CD14-positive monocyte (primary cell): ENCODE results near the gene TRPC4AP. TPM values are rescaled to one million over a fixed set of nuclear protein-coding genes. Genes with fewer than 3 reads are reported as not detected.

Experiments used
- DNase-seq, 3 donors: peaks; one replicate each; pipeline ENCODE4 v3.0.0-alpha.2; 2011 to 2022
- H2AFZ ChIP-seq: 2 replicates; pipeline ENCODE4 v1.6.0; 2012; ENCODE audit warnings: mild to moderate bottlenecking, low read depth, low read length, inconsistent platforms; ENCODE audit not compliant: insufficient read depth, poor library complexity, severe bottlenecking
- H3K27ac ChIP-seq, 2 donors: 1 replicate in 1 of 2; 2 replicates in 1 of 2; pipeline ENCODE4 v1.5.1; 2012 to 2013; ENCODE audit warnings: low read length in 2 of 2, control low read depth in 1 of 2, inconsistent platforms in 1 of 2, low read depth in 1 of 2, mild to moderate bottlenecking in 1 of 2
- H3K27me3 ChIP-seq, 2 donors: one replicate each; pipeline versions ENCODE4 v1.6.0 to v1.6.1; 2011 to 2013; ENCODE audit warnings: low read length in 2 of 2; ENCODE audit not compliant: control insufficient read depth in 2 of 2, insufficient read depth in 2 of 2
- H3K36me3 ChIP-seq, 2 donors: replicated peaks in 1 of 2; 1 replicate in 1 of 2; 2 replicates in 1 of 2; pipeline versions ENCODE4 v1.5.1 to v1.6.1; 2012 to 2013; ENCODE audit warnings: low read length in 2 of 2, control low read depth in 1 of 2, inconsistent platforms in 1 of 2, mild to moderate bottlenecking in 1 of 2; ENCODE audit not compliant: insufficient read depth in 2 of 2, control insufficient read depth in 1 of 2
- H3K4me1 ChIP-seq, 2 donors: 1 replicate in 1 of 2; 2 replicates in 1 of 2; pipeline versions ENCODE4 v1.5.1 to v1.6.1; 2012 to 2013; ENCODE audit warnings: low read length in 2 of 2, control low read depth in 1 of 2, inconsistent platforms in 1 of 2, mild to moderate bottlenecking in 1 of 2, moderate library complexity in 1 of 2; ENCODE audit not compliant: insufficient read depth in 2 of 2, control insufficient read depth in 1 of 2
- H3K4me2 ChIP-seq: replicated peaks from 2 replicates; pipeline ENCODE3; 2012; ENCODE audit warnings: low read length, moderate library complexity, mild to moderate bottlenecking; ENCODE audit not compliant: poor library complexity, severe bottlenecking; ENCODE audit errors: extremely low read depth
- H3K4me3 ChIP-seq, 3 experiments: fragments of 200-600 bp in 1 of 3; sonication (generic) in 1 of 3; replicated peaks in 1 of 3; 1 replicate in 2 of 3; 2 replicates in 1 of 3; pipeline ENCODE4 v1.5.1; 2011 to 2013; ENCODE audit warnings: low read length in 3 of 3, mild to moderate bottlenecking in 3 of 3, control low read depth in 2 of 3, low read depth in 2 of 3, inconsistent platforms in 1 of 3, moderate library complexity in 1 of 3
- H3K79me2 ChIP-seq: 2 replicates; pipeline ENCODE4 v1.6.0; 2012; ENCODE audit warnings: mild to moderate bottlenecking, control low read depth, inconsistent platforms, low read length, moderate library complexity; ENCODE audit not compliant: insufficient read depth
- H3K9ac ChIP-seq: 2 replicates; pipeline ENCODE4 v1.6.0; 2017; ENCODE audit warnings: low read length, mild to moderate bottlenecking; ENCODE audit not compliant: insufficient read depth, poor library complexity, severe bottlenecking
- H3K9me3 ChIP-seq, 2 donors: replicated peaks in 1 of 2; 1 replicate in 1 of 2; 2 replicates in 1 of 2; pipeline versions ENCODE4 v1.5.1 to v1.6.1; 2012 to 2013; ENCODE audit warnings: low read length in 2 of 2, control low read depth in 1 of 2; ENCODE audit not compliant: control insufficient read depth in 1 of 2, insufficient read depth in 1 of 2
- H4K20me1 ChIP-seq: 2 replicates; pipeline ENCODE4 v1.6.0; 2012; ENCODE audit warnings: mild to moderate bottlenecking, low read length, control low read depth, moderate library complexity; ENCODE audit not compliant: insufficient read depth
- H3K27ac Mint-ChIP-seq, 7 donors: one replicate each; pipeline ENCODE4 v1.8.0; 2020; ENCODE audit warnings: mild to moderate bottlenecking in 7 of 7, mixed read lengths in 7 of 7, moderate library complexity in 6 of 7, inconsistent platforms in 2 of 7
- H3K27me3 Mint-ChIP-seq, 3 donors: one replicate each; pipeline ENCODE4 v1.8.0; 2021 to 2022; ENCODE audit warnings: low read depth in 3 of 3, mild to moderate bottlenecking in 3 of 3, mixed read lengths in 3 of 3, moderate library complexity in 3 of 3, inconsistent platforms in 1 of 3
- H3K36me3 Mint-ChIP-seq, 2 donors: one replicate each; pipeline ENCODE4 v1.8.0; 2020; ENCODE audit warnings: mixed read lengths in 2 of 2, inconsistent platforms in 1 of 2, mild to moderate bottlenecking in 1 of 2
- H3K4me1 Mint-ChIP-seq: one replicate; pipeline ENCODE4 v1.8.0; 2020; ENCODE audit warnings: mild to moderate bottlenecking, mixed read lengths
- H3K4me3 Mint-ChIP-seq, 2 donors: one replicate each; pipeline ENCODE4 v1.8.0; 2020; ENCODE audit warnings: mild to moderate bottlenecking in 2 of 2, mixed read lengths in 2 of 2, moderate library complexity in 1 of 2
- H3K9me3 Mint-ChIP-seq, 7 donors: one replicate each; pipeline ENCODE4 v1.8.0; 2020 to 2022; ENCODE audit warnings: mixed read lengths in 7 of 7, mild to moderate bottlenecking in 6 of 7, moderate library complexity in 6 of 7, inconsistent platforms in 2 of 7
- WGBS: methylation state at CpG from one replicate; pipeline ENCODE4 v1.1.5; 2013; ENCODE audit warnings: missing lambda C conversion rate; ENCODE audit not compliant: insufficient coverage; 5-methylcytosine and 5-hydroxymethylcytosine counted together
- intact Hi-C, 2 donors: fragments of 100-400 bp; cut with micrococcal nuclease; formaldehyde crosslinking; loops; one replicate each; pipeline versions ENCODE4 v1.15.0 to v1.15.1; 2023
- polyA plus RNA-seq, 3 donors: library from polyadenylated mRNA; depleted of rRNA in 1 of 3; unstranded in 2 of 3; stranded (reverse) in 1 of 3; fragments of 300-500 nt in 2 of 3; fragments of >200 nt in 1 of 3; fragmentation: Illumina TruSeq in 2 of 3; gene quantifications; 1 replicate in 2 of 3; 2 replicates in 1 of 3; pipeline ENCODE4 v1.2.3, GENCODE V29; 2012 to 2021
- TF ChIP-seq, protein P1 (sequence below): fragments of 200-600 bp; IDR thresholded peaks from one replicate; pipeline ENCODE4 v1.8.0; 2022; ENCODE audit warnings: antibody characterized with exemption, mild to moderate bottlenecking

The TRPC4AP gene
- polyA plus RNA-seq, 3 donors, result 80.8 to 98.4 (median 88.6) TPM

DNA sequence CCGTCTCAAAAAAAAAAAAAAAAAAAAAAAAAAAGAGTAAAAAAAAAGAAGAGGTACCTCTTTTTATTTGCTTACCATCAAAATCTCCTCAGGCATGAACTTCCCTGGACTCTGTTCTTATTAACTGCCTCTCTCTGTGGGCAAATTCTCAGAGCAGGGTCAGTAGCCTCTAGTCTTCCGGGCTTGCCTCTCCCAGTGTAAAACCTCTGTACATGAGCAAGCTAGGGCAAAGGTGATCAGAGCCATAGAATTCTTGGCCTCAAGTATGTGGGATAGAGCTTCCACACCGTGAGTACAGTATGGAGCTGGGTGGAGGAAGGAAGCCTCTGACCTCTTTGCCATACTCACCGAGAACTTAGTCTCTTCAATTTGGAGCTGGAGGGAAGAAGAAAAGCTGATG is 58.5 kb downstream of the TRPC4AP start:
- TF ChIP-seq, protein P1, sequence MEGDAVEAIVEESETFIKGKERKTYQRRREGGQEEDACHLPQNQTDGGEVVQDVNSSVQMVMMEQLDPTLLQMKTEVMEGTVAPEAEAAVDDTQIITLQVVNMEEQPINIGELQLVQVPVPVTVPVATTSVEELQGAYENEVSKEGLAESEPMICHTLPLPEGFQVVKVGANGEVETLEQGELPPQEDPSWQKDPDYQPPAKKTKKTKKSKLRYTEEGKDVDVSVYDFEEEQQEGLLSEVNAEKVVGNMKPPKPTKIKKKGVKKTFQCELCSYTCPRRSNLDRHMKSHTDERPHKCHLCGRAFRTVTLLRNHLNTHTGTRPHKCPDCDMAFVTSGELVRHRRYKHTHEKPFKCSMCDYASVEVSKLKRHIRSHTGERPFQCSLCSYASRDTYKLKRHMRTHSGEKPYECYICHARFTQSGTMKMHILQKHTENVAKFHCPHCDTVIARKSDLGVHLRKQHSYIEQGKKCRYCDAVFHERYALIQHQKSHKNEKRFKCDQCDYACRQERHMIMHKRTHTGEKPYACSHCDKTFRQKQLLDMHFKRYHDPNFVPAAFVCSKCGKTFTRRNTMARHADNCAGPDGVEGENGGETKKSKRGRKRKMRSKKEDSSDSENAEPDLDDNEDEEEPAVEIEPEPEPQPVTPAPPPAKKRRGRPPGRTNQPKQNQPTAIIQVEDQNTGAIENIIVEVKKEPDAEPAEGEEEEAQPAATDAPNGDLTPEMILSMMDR, result no peak
- Mint-ChIP-seq H3K9me3 (no peaks in the 10 kb centered on the region), H3K27ac (peak overlapping the region in 3 of 7 donors; percentile 43 to 81 (median 43)), H3K36me3 (peaks cover 60 to 76% of the 10 kb centered on the region in 2 donors), H3K4me1 (no peaks in the 10 kb centered on the region), H3K4me3 (no peak overlapping the region), H3K27me3 (no peaks in the 10 kb centered on the region)
- Histone ChIP-seq H4K20me1 (peaks cover 22% of the 10 kb centered on the region), H3K27me3 (no peaks in the 10 kb centered on the region), H2AFZ (no peak overlapping the region), H3K4me2 (no peak overlapping the region), H3K4me1 (no peaks in the 10 kb centered on the region), H3K79me2 (no peaks in the 10 kb centered on the region), H3K36me3 (peaks cover 62 to 90% of the 10 kb centered on the region in 2 donors), H3K27ac (no peak overlapping the region), H3K9me3 (no peaks in the 10 kb centered on the region), H3K9ac (no peak overlapping the region), H3K4me3 (no peak overlapping the region)
- WGBS, result 100% methylated on average over 1 of the region's 4 CpGs
- intact Hi-C loops, result no loop called here
- no peak for DNase-seq

DNA sequence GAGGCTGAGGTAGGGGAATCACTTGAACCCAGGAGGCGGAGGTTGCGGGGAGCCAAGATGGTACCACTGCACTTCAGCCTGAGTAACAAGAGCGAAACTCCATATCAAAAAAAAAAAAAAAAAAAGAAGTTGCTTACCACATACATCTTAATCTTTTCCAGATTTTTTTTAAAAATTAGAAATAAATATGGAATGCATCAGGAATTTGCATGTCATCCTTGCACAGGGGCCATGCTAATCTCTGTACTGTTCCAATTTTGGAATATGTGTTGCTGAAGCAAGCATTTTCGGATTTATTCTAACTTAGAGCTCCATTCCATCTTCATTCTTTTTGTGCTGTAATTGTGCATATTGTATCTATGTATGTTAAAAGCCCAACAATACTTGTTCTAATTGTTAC is 62.5 kb downstream of the TRPC4AP start:
- H3K27ac ChIP-seq, result no peak overlapping the region
- Mint-ChIP-seq H3K9me3 (no peaks in the 10 kb centered on the region), H3K4me1 (no peaks in the 10 kb centered on the region), H3K4me3 (no peak overlapping the region), H3K36me3 (peaks cover 70 to 84% of the 10 kb centered on the region in 2 donors), H3K27me3 (peaks cover 0 to 2% (median 0%) of the 10 kb centered on the region in 3 donors), H3K27ac (no peak overlapping the region)
- WGBS, result no CpG with 5 or more reads among the region's 4 CpGs
- H3K9me3 ChIP-seq, result no peaks in the 10 kb centered on the region
- no peak for DNase-seq
- intact Hi-C loops, result no loop called here
- no peak overlapping the region for H3K9ac ChIP-seq
- H3K79me2 ChIP-seq, result no peaks in the 10 kb centered on the region
- peaks cover 13% of the 10 kb centered on the region for H4K20me1 ChIP-seq
- H3K4me3 ChIP-seq, result no peak overlapping the region
- H3K4me2 ChIP-seq, result no peak overlapping the region
- peaks cover 63 to 95% of the 10 kb centered on the region in 2 donors for H3K36me3 ChIP-seq
- TF ChIP-seq, protein P1, result no peak
- no peaks in the 10 kb centered on the region for H3K4me1 ChIP-seq
- no peak overlapping the region for H2AFZ ChIP-seq
- no peaks in the 10 kb centered on the region for H3K27me3 ChIP-seq
